ENCODE data around the gene RFTN1.

RFTN1 gene

DNA sequence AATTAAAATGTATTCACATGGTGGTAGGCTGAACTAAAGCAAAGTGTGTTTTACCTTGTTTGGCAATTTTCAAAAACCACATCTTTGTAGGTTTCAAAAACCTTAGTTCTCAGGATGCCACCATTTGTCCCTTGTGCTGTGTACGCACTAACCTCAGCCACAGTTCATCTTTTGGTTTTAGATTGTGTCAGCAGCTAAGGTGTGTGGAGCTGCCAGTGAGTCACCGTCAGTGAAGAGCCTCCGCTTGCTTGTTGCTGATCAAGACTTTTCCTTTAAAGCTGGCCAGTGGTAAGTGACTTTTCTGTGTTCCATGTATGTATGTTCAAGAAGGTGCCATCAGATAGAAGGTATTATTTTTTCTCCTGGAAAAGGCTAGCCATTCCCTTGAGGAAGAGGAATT, 227.3 kb downstream of the RFTN1 start:
- no peak for DNase-seq (ENCODE audit: low read depth in 2 of 2)

DNA sequence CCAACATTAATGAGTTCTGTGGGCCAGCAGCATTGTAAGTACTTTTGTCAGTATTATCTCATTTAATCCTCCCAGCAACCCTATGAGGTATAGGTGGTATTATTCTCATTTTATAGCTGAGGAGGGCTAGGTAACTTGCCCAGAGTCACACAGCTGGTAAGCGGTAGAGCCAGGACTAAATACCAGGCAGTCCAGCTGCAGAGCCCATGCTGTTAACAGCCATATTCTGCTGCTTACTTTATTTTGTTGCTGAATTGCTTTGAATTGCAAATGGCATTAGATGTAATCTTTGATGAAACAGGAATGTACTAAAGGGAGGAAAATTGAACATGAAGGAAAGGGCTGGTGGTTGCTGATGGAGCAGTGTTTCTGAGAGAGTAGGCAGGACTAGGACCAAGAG, 228.9 kb downstream of the RFTN1 start:
- DNase-seq (ENCODE audit: low read depth in 2 of 2): no peak

DNA sequence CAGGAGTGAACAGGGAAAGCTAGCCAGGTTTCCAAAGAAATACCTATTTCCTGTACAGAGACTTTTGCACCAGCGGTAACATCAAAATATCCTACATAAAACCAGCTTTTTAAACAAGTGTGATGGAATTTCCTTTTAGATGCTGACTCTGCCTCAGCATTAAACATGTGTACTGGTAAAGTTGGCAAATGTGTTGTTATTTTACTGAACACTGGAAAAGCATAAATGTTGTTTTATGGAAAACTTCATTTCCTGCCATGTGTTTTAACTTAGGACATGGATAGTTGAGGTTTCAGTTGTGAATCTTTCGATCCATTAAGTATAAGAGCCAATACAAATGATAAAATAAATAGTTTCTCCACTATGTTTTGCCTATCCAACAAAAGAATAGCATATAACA, 232.8 kb downstream of the RFTN1 start:
- DNase-seq (ENCODE audit: low read depth in 2 of 2): no peak

DNA sequence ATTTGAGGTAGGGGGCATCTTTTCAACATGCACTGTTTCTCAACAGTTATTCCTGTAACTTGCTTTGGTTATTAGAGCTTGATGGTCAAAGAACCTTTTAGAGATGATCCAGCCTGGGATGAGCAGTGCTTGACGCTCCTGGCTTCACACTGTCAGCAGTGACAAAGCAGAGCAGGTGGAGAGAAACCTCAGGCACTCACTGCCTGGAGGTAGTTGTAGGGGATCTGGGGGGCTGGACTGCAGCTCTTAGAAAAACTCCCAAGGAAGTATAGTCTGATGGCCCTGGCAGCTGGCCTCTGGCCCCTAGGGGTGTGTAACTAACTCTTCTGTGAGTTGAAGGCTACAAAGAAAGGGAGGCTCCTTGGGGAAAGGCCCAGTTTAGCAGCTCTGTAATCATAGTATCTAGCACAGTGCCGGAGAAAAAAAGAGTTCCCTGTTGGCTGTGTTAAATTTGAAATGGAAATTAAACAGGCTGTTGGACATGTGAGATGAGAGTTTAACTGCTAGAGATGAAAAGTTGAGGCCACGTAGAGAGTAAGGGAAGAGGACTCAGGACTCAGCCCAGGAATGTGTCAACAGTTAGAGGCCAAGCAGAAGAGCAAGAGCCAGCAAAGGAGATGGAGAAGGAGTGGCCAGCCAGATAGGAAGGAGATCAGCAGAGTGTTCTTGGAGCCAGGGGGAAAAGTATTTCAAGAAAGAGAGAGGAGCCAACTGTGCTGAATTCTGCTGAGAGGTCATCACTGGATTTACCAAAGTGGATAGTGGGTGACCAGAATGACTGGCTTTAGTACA, 234.3 kb downstream of the RFTN1 start:
- no peak for DNase-seq (ENCODE audit: low read depth in 2 of 2)

DNA sequence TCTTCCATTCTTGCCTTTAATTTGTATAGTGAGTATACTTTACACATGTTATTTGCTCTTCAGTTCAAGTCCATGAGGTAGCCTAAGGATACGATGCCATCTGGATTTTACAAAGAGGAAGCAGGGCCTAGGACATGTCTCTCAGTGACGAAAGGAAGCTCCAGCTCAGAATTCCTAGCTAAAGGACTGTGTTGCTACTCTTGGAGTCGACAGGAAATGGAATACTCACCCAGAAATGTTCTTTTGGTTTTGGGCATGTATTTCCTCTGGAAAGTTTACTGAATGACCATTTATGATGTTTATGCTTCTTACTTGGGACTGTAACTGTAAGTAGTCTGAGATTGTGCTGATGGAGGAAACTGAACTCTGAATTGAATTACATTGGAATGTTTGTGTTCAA, 236.0 kb downstream of the RFTN1 start:
- DNase-seq (ENCODE audit: low read depth in 2 of 2): no peak

DNA sequence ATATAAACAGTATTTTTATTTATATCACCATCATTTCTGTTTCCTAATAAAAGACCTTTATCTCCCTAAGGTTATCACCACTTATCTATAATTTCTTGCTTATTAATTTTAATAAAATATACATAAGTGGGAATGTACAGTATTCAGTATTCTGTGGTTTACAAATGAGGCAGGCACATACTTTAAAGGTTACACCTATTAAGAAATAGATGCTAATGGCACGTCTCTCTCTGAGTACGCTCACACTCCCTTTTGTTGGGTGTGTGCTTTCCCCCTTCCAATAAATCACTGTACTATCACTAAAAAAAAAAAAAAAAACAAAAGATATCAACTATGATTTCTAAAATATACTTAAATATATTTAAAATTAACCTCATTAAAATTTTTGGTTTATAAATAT, 239.6 kb downstream of the RFTN1 start:
- DNase-seq (ENCODE audit: low read depth in 2 of 2): no peak

DNA sequence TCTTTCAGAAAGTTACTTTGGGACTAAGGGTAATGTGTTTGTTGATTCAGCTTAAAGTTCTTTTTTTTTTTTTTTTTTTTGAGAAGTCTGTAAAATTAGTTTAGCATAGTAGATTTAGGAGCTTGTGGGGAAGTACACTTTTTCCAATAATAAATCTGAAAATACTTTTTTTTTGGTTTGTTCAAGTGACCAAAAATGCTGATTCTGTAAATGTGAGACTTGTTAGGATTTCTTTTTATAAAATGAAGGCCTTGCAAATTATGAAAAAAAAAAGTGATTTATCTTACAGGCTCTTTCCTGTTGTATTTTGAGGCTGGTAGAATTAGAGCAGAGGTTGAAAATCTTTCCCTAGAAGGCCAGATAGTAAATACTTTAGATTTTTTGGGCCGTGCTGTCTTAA, 240.9 kb downstream of the RFTN1 start:
- DNase-seq (ENCODE audit: low read depth in 2 of 2): no peak

DNA sequence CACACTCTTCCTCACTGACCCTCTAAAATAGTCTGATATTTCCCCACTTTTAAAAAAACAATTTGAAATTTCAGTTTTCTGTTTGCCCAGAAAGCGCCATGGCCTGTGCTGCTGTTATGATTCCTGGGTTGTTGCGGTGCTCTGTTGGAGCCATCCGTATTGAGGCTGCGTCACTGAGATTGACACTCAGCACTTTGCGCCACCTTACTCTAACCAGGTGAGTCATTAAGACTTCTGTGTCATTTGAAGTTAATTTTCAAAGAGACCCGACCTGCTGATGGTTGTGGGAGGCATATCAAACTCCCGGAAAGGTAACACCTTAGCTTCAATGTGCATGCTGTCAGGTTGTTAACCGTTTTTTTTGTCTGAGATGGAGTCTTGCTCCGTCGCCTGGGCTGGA, 242.6 kb downstream of the RFTN1 start:
- no peak for DNase-seq (ENCODE audit: low read depth in 2 of 2)

DNA sequence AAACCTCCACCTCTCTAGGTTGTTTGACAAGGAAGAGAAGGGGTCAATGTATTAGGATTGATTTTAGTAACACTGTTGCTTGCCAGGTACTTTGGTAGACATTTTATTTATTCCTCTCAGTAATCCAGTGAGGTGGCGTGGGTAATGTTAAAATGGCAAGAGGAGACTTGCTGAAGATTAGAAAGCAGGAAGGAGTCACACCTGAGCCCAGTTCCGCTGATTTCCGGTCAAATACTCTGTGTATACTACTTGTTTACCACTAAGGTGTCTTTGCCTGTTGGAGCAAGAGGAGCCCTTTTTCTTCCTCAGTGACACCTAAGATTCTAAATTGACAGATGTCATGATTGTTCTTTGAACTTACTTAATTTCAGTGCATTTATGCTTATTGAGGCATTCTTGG, 246.8 kb downstream of the RFTN1 start:
- DNase-seq (ENCODE audit: low read depth in 2 of 2): no peak

All from stimulated activated CD4-positive, alpha-beta T cell treated with anti-CD3 and anti-CD28 coated beads, Interleukin-1b, Interleukin-23, amount 100 ng/mL, for 1 hour (primary cell).